GM12874 (cell line): ENCODE measurements around the gene PRRX2.

Experiments
- CTCF ChIP-seq: IDR thresholded peaks from 2 replicates; pipeline ENCODE4 v1.5.1; 2011; ENCODE audit warnings: low read depth, mild to moderate bottlenecking, control low read depth, low read length, moderate library complexity; ENCODE audit not compliant: insufficient read depth

PRRX2 gene

GRCh38 chr9:129650680-129651235 is 14.7 kb upstream of the PRRX2 start:
- TF ChIP-seq CTCF, result no peak

GRCh38 chr9:129653823-129654553 is 11.5 kb upstream of the PRRX2 start:
- no peak for TF ChIP-seq CTCF

- no peak for TF ChIP-seq CTCF
These were observed 10.8 kb upstream of the PRRX2 start for GRCh38 chr9:129654554-129655040.

GRCh38 chr9:129655154-129655553 is 10.3 kb upstream of the PRRX2 start:
- no peak for TF ChIP-seq CTCF

GRCh38 chr9:129655696-129656095 is 9.8 kb upstream of the PRRX2 start:
- TF ChIP-seq CTCF, result no peak

GRCh38 chr9:129656795-129657390 is 8.6 kb upstream of the PRRX2 start:
- no peak for TF ChIP-seq CTCF

GRCh38 chr9:129661029-129661428 is 4.4 kb upstream of the PRRX2 start:
- no peak for TF ChIP-seq CTCF
